ENCODE measurements around the gene TAS2R43.

DNA sequence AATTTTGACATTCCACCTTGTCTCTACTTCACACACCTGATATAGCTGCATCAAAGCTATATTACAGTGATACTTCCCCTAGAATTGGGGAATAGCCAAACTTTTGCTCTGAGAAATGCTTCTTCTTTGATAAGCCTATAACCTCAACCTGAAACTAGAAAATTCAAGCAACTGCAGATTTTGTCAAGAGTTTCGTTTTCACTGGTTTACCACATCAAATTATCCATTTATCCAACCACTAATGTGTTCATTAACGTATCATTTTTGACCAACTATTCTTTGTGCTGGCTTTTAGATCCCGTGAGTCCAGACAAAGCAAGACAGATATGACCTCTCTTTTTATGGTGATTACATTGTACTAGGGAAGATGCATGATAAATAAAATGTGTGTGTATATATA lies 16.5 kb downstream of the TAS2R43 start:
- TF ChIP-seq, protein P1, sequence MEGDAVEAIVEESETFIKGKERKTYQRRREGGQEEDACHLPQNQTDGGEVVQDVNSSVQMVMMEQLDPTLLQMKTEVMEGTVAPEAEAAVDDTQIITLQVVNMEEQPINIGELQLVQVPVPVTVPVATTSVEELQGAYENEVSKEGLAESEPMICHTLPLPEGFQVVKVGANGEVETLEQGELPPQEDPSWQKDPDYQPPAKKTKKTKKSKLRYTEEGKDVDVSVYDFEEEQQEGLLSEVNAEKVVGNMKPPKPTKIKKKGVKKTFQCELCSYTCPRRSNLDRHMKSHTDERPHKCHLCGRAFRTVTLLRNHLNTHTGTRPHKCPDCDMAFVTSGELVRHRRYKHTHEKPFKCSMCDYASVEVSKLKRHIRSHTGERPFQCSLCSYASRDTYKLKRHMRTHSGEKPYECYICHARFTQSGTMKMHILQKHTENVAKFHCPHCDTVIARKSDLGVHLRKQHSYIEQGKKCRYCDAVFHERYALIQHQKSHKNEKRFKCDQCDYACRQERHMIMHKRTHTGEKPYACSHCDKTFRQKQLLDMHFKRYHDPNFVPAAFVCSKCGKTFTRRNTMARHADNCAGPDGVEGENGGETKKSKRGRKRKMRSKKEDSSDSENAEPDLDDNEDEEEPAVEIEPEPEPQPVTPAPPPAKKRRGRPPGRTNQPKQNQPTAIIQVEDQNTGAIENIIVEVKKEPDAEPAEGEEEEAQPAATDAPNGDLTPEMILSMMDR (IDR thresholded peaks at IDR 0.05; ENCODE audit: poor library complexity, severe bottlenecking): no peak
- TF ChIP-seq REST (IDR thresholded peaks at IDR 0.05; ENCODE audit: borderline replicate concordance) (no peak), EZH2 (IDR thresholded peaks at IDR 0.05; ENCODE audit: borderline replicate concordance, insufficient read depth, low read length, poor library complexity, severe bottlenecking) (no peak), POLR2AphosphoS5 (IDR thresholded peaks at IDR 0.05) (no peak)

Measured in neural cell (in vitro differentiated cells).